ENCODE results near the gene STOX2. TPM values are rescaled to one million over a fixed set of nuclear protein-coding genes. Genes with fewer than 3 reads are reported as not detected.

The STOX2 gene
- total RNA-seq, 2 donors from 2014 or later, result 0.89 to 2.5 TPM

DNA sequence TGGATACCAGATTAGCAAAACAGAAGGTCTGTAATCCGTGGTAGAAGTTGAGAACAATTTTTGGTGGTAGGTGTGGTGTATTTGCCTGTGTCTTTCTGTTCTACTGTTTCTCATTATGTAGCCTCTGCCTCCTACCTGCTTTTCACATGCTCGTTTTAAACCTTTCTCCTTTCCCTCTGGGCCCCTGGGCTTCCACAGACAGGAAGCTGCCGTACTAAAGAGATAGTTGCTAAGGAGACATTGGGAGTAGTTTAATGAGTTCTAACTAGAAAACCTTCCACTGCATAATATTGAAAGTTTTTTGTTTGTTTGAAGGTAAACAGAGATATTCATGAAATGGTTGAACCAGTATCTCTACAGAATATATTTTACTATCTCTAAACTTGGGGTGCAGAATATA, 107.8 kb downstream of the STOX2 start:
- TF ChIP-seq, protein P1, sequence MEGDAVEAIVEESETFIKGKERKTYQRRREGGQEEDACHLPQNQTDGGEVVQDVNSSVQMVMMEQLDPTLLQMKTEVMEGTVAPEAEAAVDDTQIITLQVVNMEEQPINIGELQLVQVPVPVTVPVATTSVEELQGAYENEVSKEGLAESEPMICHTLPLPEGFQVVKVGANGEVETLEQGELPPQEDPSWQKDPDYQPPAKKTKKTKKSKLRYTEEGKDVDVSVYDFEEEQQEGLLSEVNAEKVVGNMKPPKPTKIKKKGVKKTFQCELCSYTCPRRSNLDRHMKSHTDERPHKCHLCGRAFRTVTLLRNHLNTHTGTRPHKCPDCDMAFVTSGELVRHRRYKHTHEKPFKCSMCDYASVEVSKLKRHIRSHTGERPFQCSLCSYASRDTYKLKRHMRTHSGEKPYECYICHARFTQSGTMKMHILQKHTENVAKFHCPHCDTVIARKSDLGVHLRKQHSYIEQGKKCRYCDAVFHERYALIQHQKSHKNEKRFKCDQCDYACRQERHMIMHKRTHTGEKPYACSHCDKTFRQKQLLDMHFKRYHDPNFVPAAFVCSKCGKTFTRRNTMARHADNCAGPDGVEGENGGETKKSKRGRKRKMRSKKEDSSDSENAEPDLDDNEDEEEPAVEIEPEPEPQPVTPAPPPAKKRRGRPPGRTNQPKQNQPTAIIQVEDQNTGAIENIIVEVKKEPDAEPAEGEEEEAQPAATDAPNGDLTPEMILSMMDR (IDR thresholded peaks at IDR 0.05), result no peak
- no peak for DNase-seq
- no peak overlapping the region for H3K27ac ChIP-seq
- H3K4me3 ChIP-seq, result no peak overlapping the region
- no peak overlapping the region for H3K9ac ChIP-seq (ENCODE audit: low read depth in 2 of 2, low read length in 2 of 2)
- H3K27me3 ChIP-seq, result no peaks in the 10 kb centered on the region
- intact Hi-C loops (cut with DNase I), result no loop called here
- no peaks in the 10 kb centered on the region for H3K4me1 ChIP-seq
- H3K36me3 ChIP-seq, result no peaks in the 10 kb centered on the region
- H3K9me3 ChIP-seq, result no peaks in the 10 kb centered on the region

DNA sequence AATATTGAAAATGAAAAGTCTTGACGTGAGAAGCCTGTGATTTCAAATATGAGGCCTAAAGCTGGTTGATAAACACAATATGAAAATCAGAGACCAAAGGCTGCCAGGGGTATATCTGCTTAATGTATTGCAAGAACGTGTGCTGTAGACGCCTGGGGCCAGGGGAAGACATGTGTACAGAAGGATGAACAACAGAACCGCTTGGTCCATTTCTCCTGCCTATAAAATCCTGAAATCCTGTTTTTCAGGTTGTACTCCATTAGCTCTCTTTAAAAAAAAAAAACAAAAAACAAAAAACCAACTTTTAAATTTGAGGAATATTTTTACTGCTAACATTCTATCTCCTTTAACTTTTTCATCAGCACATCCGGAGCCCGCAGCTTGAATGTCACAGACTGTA, 109.2 kb downstream of the STOX2 start:
- no peak overlapping the region for H3K4me3 ChIP-seq
- H3K36me3 ChIP-seq, result no peaks in the 10 kb centered on the region
- no peaks in the 10 kb centered on the region for H3K27me3 ChIP-seq
- no peaks in the 10 kb centered on the region for H3K9me3 ChIP-seq
- intact Hi-C loops (cut with DNase I), result no loop called here
- no peaks in the 10 kb centered on the region for H3K4me1 ChIP-seq
- TF ChIP-seq, protein P1 (IDR thresholded peaks at IDR 0.05), result no peak
- DNase-seq, result no peak
- no peak overlapping the region for H3K9ac ChIP-seq (ENCODE audit: low read depth in 2 of 2, low read length in 2 of 2)
- no peak overlapping the region for H3K27ac ChIP-seq

DNA sequence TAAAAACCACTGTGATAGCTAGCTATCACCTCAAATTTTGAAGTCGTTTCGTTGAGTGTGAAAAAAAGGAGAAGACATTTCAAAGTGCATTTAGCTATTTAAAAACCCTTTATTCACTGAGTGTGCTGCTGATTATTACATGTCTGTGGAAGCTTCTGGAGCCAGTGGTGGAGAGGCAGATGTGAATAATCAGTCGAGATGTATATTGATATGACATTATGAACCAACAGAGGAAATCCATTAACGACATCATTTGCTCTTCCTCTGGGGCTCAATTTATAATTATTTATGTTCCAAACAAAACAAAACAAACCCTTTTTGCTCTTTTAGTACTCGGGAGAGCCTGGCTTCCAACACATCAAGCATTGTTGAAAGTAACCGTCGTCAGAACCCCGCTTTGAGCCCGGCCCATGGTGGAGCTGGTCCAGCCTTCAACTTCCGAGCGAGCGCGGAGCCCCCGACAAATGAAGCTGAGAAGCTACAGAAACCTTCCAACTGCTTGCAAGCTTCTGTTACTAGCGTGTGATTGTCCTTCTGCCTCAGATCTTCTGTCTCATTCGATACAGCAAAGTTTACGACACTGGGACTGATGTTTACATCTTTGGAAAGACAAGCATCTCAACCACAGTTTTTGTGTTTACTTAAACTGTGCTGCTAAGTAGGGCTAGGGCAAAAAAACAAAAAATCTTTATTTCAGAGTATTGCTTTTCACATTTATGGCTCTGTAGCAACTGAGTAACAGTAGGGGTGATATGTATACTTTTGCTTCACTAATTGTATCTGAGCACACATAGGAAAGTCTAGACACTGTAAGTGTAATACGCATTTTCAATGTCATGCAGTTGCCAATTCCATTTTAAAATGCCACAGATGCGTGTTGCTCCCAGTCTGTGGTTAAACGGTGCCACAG, 111.9 kb downstream of the STOX2 start:
- Histone ChIP-seq H3K4me1 (no peaks in the 10 kb centered on the region), H3K4me3 (no peak overlapping the region), H3K27ac (no peak overlapping the region), H3K9me3 (no peaks in the 10 kb centered on the region), H3K36me3 (no peaks in the 10 kb centered on the region), H3K27me3 (no peaks in the 10 kb centered on the region), H3K9ac (ENCODE audit: low read depth in 2 of 2, low read length in 2 of 2) (no peak overlapping the region)
- intact Hi-C loops (cut with DNase I), result no loop called here
- DNase-seq, result no peak
- TF ChIP-seq, protein P1 (IDR thresholded peaks at IDR 0.05), result no peak

DNA sequence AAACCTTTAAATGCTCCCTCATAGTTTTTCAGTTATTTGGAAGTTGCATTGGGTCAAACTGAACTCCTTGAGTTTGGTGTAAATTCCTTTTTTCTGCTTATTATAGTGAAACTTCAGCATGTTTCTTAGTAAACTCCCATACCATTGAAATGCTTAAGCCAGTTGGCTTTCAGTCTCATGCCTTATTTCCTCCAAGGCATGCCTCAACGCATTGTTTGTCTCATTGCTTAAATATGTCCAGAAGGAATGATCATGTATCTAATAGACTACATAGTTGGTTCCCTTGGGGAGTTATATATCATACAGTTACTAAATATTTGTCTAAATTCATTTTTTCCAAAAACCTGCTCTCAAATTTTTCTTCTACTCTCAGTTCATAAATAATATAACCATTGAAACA, 114.0 kb downstream of the STOX2 start:
- Histone ChIP-seq H3K27me3 (no peaks in the 10 kb centered on the region), H3K36me3 (no peaks in the 10 kb centered on the region), H3K27ac (no peak overlapping the region), H3K9ac (ENCODE audit: low read depth in 2 of 2, low read length in 2 of 2) (no peak overlapping the region), H3K4me1 (no peaks in the 10 kb centered on the region), H3K9me3 (no peaks in the 10 kb centered on the region), H3K4me3 (no peak overlapping the region)
- TF ChIP-seq, protein P1 (IDR thresholded peaks at IDR 0.05), result no peak
- no peak for DNase-seq
- intact Hi-C loops (cut with DNase I), result no loop called here

DNA sequence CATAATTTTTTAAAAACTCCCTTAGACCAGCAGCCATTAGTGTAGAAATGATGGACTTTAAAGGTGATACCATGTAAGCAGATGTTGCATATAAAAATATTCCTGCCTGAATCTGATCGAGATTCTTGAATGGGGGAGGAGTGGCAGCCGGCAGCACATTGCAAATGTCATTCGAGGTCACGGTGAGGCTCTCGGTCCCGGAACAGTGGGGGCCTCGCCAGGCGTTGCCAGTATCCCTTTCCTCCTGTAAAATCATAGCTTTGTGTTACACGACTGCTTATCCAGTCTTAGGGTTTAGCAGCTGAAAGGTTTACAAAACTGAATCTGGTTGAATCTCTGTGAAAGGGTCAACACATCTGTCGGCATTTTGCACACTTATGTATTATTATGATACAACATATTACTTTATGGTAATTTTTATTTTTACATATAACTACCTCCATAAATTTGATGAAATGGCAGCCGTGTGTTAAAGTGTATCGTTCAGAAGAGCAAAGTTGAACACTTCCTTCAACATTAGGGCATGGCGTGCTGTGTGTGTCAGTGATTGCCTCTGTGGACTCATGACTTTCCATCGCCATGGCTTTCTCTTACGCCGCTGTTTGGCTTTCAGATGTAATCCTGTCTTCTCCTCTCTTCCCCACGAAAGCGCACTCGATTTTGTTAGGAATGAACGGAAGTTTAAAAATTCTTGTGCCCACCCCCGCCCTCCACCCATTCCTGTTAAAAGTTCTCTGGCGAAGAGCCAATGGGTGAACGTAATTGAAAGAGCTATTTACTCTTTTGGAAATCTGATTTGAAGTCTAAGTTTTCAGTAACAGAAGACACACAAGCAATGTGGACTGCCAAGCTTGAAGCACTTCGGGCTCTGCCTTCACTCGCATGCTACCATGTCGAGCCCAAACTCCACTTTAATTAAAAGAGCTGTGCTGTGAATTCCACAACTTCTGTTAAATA, 114.8 kb downstream of the STOX2 start:
- intact Hi-C loops (cut with DNase I), result no loop called here
- TF ChIP-seq, protein P1 (IDR thresholded peaks at IDR 0.05), result no peak
- H3K36me3 ChIP-seq, result no peaks in the 10 kb centered on the region
- no peaks in the 10 kb centered on the region for H3K9me3 ChIP-seq
- H3K9ac ChIP-seq (ENCODE audit: low read depth in 2 of 2, low read length in 2 of 2), result no peak overlapping the region
- no peaks in the 10 kb centered on the region for H3K27me3 ChIP-seq
- no peak for DNase-seq
- no peaks in the 10 kb centered on the region for H3K4me1 ChIP-seq
- H3K27ac ChIP-seq, result no peak overlapping the region
- no peak overlapping the region for H3K4me3 ChIP-seq

All from colonic mucosa (tissue), 4 donors.